Measurements from ENCODE around the gene GAGE1. TPM values are rescaled to one million over a fixed set of nuclear protein-coding genes. Genes with fewer than 3 reads are reported as not detected.

The GAGE1 gene
- total RNA-seq, 4 donors from 2014 or later: not detected

- no peaks in the 10 kb centered on the region for H3K4me1 ChIP-seq
- intact Hi-C loops (cut with DNase I): no loop called here
- no peak overlapping the region for H3K4me3 ChIP-seq
- no peak for DNase-seq
- H3K27ac ChIP-seq: no peak overlapping the region
- H3K9me3 ChIP-seq: no peaks in the 10 kb centered on the region
- WGBS, 2 donors: 39 to 48% methylated on average over 6 to 7 of the region's 7 CpGs
- no peaks in the 10 kb centered on the region for H3K36me3 ChIP-seq
- no peak for TF ChIP-seq POLR2A (IDR thresholded peaks at IDR 0.05)
- TF ChIP-seq, protein P1, sequence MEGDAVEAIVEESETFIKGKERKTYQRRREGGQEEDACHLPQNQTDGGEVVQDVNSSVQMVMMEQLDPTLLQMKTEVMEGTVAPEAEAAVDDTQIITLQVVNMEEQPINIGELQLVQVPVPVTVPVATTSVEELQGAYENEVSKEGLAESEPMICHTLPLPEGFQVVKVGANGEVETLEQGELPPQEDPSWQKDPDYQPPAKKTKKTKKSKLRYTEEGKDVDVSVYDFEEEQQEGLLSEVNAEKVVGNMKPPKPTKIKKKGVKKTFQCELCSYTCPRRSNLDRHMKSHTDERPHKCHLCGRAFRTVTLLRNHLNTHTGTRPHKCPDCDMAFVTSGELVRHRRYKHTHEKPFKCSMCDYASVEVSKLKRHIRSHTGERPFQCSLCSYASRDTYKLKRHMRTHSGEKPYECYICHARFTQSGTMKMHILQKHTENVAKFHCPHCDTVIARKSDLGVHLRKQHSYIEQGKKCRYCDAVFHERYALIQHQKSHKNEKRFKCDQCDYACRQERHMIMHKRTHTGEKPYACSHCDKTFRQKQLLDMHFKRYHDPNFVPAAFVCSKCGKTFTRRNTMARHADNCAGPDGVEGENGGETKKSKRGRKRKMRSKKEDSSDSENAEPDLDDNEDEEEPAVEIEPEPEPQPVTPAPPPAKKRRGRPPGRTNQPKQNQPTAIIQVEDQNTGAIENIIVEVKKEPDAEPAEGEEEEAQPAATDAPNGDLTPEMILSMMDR (IDR thresholded peaks at IDR 0.05): no peak
- H3K27me3 ChIP-seq: no peaks in the 10 kb centered on the region
Measured at GRCh38 chrX:49610718-49611310, 12.0 kb downstream of the GAGE1 start.

- Histone ChIP-seq H3K4me3 (no peak overlapping the region), H3K4me1 (no peaks in the 10 kb centered on the region), H3K9me3 (no peaks in the 10 kb centered on the region), H3K27me3 (no peaks in the 10 kb centered on the region), H3K36me3 (no peaks in the 10 kb centered on the region), H3K27ac (no peak overlapping the region)
- TF ChIP-seq, protein P1 (IDR thresholded peaks at IDR 0.05): no peak
- no peak for TF ChIP-seq POLR2A (IDR thresholded peaks at IDR 0.05)
- intact Hi-C loops (cut with DNase I): no loop called here
- WGBS, 2 donors: 69 to 81% methylated on average over 2 of the region's 2 CpGs
- no peak for DNase-seq
Measured at GRCh38 chrX:49618574-49618973, 19.8 kb downstream of the GAGE1 start.

- Histone ChIP-seq H3K4me1 (no peaks in the 10 kb centered on the region), H3K27me3 (no peaks in the 10 kb centered on the region), H3K4me3 (no peak overlapping the region), H3K9me3 (peaks cover 0 to 4% (median 0%) of the 10 kb centered on the region in 3 donors), H3K36me3 (no peaks in the 10 kb centered on the region), H3K27ac (no peak overlapping the region)
- DNase-seq: no peak
- TF ChIP-seq, protein P1 (IDR thresholded peaks at IDR 0.05): peak in 1 of 6 experiments; percentile 19
- no peak for TF ChIP-seq POLR2A (IDR thresholded peaks at IDR 0.05)
- intact Hi-C loops (cut with DNase I): no loop called here
- 71 to 87% methylated on average over 23 to 26 of the region's 33 CpGs for WGBS, 2 donors
Measured at GRCh38 chrX:49627086-49627777, 28.4 kb downstream of the GAGE1 start.

DNA sequence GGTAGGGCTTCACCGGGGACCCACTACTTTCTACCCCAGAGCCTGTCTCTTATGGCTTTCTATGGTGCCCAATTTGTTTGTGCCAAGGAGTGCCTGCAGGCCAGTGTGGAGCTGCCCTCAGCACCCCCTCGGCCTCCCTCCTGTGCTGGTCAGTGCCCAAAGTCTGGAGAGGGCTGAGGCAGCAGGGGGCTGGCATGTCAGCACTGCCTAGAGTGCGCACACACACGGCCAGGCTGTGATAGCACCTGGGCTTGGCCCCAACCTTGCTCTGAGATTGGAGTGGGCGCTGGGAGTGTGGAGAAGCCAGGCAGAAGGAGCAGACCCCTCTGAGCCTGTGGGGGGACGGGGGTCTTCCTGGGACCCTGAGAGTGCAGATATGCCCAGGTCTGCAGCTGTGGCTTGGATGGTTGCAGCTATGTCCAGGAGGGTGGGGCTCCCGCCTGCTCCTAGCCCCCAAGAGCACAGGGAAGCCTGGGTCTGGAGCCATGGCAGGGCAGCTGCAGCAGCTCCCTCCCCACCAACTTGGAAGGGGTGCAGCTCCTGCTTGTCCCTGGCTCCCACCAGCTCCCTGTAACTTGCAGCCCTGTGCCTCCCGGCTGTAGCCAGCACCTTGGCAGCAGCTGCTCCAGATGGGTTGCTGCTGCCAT is 46.3 kb downstream of the GAGE1 start:
- TF ChIP-seq, protein P1 (IDR thresholded peaks at IDR 0.05): no peak
- no peak for TF ChIP-seq POLR2A (IDR thresholded peaks at IDR 0.05)
- H3K9me3 ChIP-seq: no peaks in the 10 kb centered on the region
- H3K36me3 ChIP-seq: no peaks in the 10 kb centered on the region
- no peak overlapping the region for H3K27ac ChIP-seq
- intact Hi-C loops (cut with DNase I): no loop called here
- H3K4me3 ChIP-seq: no peak overlapping the region
- H3K4me1 ChIP-seq: no peaks in the 10 kb centered on the region
- 60% methylated on average over 2 of the region's 8 CpGs; no CpG with 5 or more reads in 1 of the 2 donors for WGBS, 2 donors
- no peaks in the 10 kb centered on the region for H3K27me3 ChIP-seq
- DNase-seq: no peak

DNA sequence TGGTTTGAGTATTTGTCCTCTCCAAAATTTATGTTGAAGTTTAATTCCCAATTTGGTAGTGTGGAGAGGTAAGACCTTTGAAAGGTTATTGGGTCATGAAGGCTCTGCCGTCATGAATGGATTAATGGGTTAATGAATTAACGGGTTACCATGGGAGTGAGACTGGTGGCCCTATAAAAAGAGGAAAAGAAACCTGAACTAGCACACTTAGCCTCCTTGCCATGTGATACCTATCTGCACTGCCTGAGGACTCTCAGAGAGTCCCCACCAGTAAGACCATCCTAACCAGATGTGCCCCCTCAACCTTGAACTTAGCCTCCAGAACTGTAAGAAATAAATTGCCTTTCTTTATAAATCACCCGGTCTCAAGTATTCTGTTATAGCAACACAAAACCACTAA is 57.7 kb downstream of the GAGE1 start:
- no peak for DNase-seq
- 64 to 70% methylated on average over 2 to 3 of the region's 3 CpGs for WGBS, 2 donors
- intact Hi-C loops (cut with DNase I): no loop called here
- H3K27me3 ChIP-seq: no peaks in the 10 kb centered on the region
- no peaks in the 10 kb centered on the region for H3K4me1 ChIP-seq
- H3K36me3 ChIP-seq: no peaks in the 10 kb centered on the region
- H3K4me3 ChIP-seq: no peak overlapping the region
- no peak for TF ChIP-seq POLR2A (IDR thresholded peaks at IDR 0.05)
- TF ChIP-seq, protein P1 (IDR thresholded peaks at IDR 0.05): no peak
- H3K9me3 ChIP-seq: no peaks in the 10 kb centered on the region
- no peak overlapping the region for H3K27ac ChIP-seq

Measured in esophagus squamous epithelium (tissue), 5 donors.